CD14-positive monocyte (primary cell): ENCODE measurements around the gene ST3GAL5. TPM values are rescaled to one million over a fixed set of nuclear protein-coding genes. Genes with fewer than 3 reads are reported as not detected.

ENCODE experiments used
- DNase-seq, 3 donors: peaks; one replicate each; pipeline ENCODE4 v3.0.0-alpha.2; 2011 to 2022
- H2AFZ ChIP-seq: 2 replicates; pipeline ENCODE4 v1.6.0; 2012; ENCODE audit warnings: mild to moderate bottlenecking, low read depth, low read length, inconsistent platforms; ENCODE audit not compliant: insufficient read depth, poor library complexity, severe bottlenecking
- H3K27ac ChIP-seq, 2 donors: 1 replicate in 1 of 2; 2 replicates in 1 of 2; pipeline ENCODE4 v1.5.1; 2012 to 2013; ENCODE audit warnings: low read length in 2 of 2, control low read depth in 1 of 2, inconsistent platforms in 1 of 2, low read depth in 1 of 2, mild to moderate bottlenecking in 1 of 2
- H3K27me3 ChIP-seq, 2 donors: one replicate each; pipeline versions ENCODE4 v1.6.0 to v1.6.1; 2011 to 2013; ENCODE audit warnings: low read length in 2 of 2; ENCODE audit not compliant: control insufficient read depth in 2 of 2, insufficient read depth in 2 of 2
- H3K36me3 ChIP-seq, 2 donors: replicated peaks in 1 of 2; 1 replicate in 1 of 2; 2 replicates in 1 of 2; pipeline versions ENCODE4 v1.5.1 to v1.6.1; 2012 to 2013; ENCODE audit warnings: low read length in 2 of 2, control low read depth in 1 of 2, inconsistent platforms in 1 of 2, mild to moderate bottlenecking in 1 of 2; ENCODE audit not compliant: insufficient read depth in 2 of 2, control insufficient read depth in 1 of 2
- H3K4me1 ChIP-seq, 2 donors: 1 replicate in 1 of 2; 2 replicates in 1 of 2; pipeline versions ENCODE4 v1.5.1 to v1.6.1; 2012 to 2013; ENCODE audit warnings: low read length in 2 of 2, control low read depth in 1 of 2, inconsistent platforms in 1 of 2, mild to moderate bottlenecking in 1 of 2, moderate library complexity in 1 of 2; ENCODE audit not compliant: insufficient read depth in 2 of 2, control insufficient read depth in 1 of 2
- H3K4me2 ChIP-seq: replicated peaks from 2 replicates; pipeline ENCODE3; 2012; ENCODE audit warnings: low read length, moderate library complexity, mild to moderate bottlenecking; ENCODE audit not compliant: poor library complexity, severe bottlenecking; ENCODE audit errors: extremely low read depth
- H3K4me3 ChIP-seq, 3 experiments: fragments of 200-600 bp in 1 of 3; sonication (generic) in 1 of 3; replicated peaks in 1 of 3; 1 replicate in 2 of 3; 2 replicates in 1 of 3; pipeline ENCODE4 v1.5.1; 2011 to 2013; ENCODE audit warnings: low read length in 3 of 3, mild to moderate bottlenecking in 3 of 3, control low read depth in 2 of 3, low read depth in 2 of 3, inconsistent platforms in 1 of 3, moderate library complexity in 1 of 3
- H3K79me2 ChIP-seq: 2 replicates; pipeline ENCODE4 v1.6.0; 2012; ENCODE audit warnings: mild to moderate bottlenecking, control low read depth, inconsistent platforms, low read length, moderate library complexity; ENCODE audit not compliant: insufficient read depth
- H3K9ac ChIP-seq: 2 replicates; pipeline ENCODE4 v1.6.0; 2017; ENCODE audit warnings: low read length, mild to moderate bottlenecking; ENCODE audit not compliant: insufficient read depth, poor library complexity, severe bottlenecking
- H3K9me3 ChIP-seq, 2 donors: replicated peaks in 1 of 2; 1 replicate in 1 of 2; 2 replicates in 1 of 2; pipeline versions ENCODE4 v1.5.1 to v1.6.1; 2012 to 2013; ENCODE audit warnings: low read length in 2 of 2, control low read depth in 1 of 2; ENCODE audit not compliant: control insufficient read depth in 1 of 2, insufficient read depth in 1 of 2
- H4K20me1 ChIP-seq: 2 replicates; pipeline ENCODE4 v1.6.0; 2012; ENCODE audit warnings: mild to moderate bottlenecking, low read length, control low read depth, moderate library complexity; ENCODE audit not compliant: insufficient read depth
- H3K27ac Mint-ChIP-seq, 7 donors: one replicate each; pipeline ENCODE4 v1.8.0; 2020; ENCODE audit warnings: mild to moderate bottlenecking in 7 of 7, mixed read lengths in 7 of 7, moderate library complexity in 6 of 7, inconsistent platforms in 2 of 7
- H3K27me3 Mint-ChIP-seq, 3 donors: one replicate each; pipeline ENCODE4 v1.8.0; 2021 to 2022; ENCODE audit warnings: low read depth in 3 of 3, mild to moderate bottlenecking in 3 of 3, mixed read lengths in 3 of 3, moderate library complexity in 3 of 3, inconsistent platforms in 1 of 3
- H3K36me3 Mint-ChIP-seq, 2 donors: one replicate each; pipeline ENCODE4 v1.8.0; 2020; ENCODE audit warnings: mixed read lengths in 2 of 2, inconsistent platforms in 1 of 2, mild to moderate bottlenecking in 1 of 2
- H3K4me1 Mint-ChIP-seq: one replicate; pipeline ENCODE4 v1.8.0; 2020; ENCODE audit warnings: mild to moderate bottlenecking, mixed read lengths
- H3K4me3 Mint-ChIP-seq, 2 donors: one replicate each; pipeline ENCODE4 v1.8.0; 2020; ENCODE audit warnings: mild to moderate bottlenecking in 2 of 2, mixed read lengths in 2 of 2, moderate library complexity in 1 of 2
- H3K9me3 Mint-ChIP-seq, 7 donors: one replicate each; pipeline ENCODE4 v1.8.0; 2020 to 2022; ENCODE audit warnings: mixed read lengths in 7 of 7, mild to moderate bottlenecking in 6 of 7, moderate library complexity in 6 of 7, inconsistent platforms in 2 of 7
- CTCF ChIP-seq: fragments of 200-600 bp; IDR thresholded peaks from one replicate; pipeline ENCODE4 v1.8.0; 2022; ENCODE audit warnings: antibody characterized with exemption, mild to moderate bottlenecking
- WGBS: methylation state at CpG from one replicate; pipeline ENCODE4 v1.1.5; 2013; ENCODE audit warnings: missing lambda C conversion rate; ENCODE audit not compliant: insufficient coverage; 5-methylcytosine and 5-hydroxymethylcytosine counted together
- intact Hi-C, 2 donors: fragments of 100-400 bp; cut with micrococcal nuclease; formaldehyde crosslinking; loops; one replicate each; pipeline versions ENCODE4 v1.15.0 to v1.15.1; 2023
- polyA plus RNA-seq, 3 donors: library from polyadenylated mRNA; depleted of rRNA in 1 of 3; unstranded in 2 of 3; stranded (reverse) in 1 of 3; fragments of 300-500 nt in 2 of 3; fragments of >200 nt in 1 of 3; fragmentation: Illumina TruSeq in 2 of 3; gene quantifications; 1 replicate in 2 of 3; 2 replicates in 1 of 3; pipeline ENCODE4 v1.2.3, GENCODE V29; 2012 to 2021

ST3GAL5 gene
- polyA plus RNA-seq, 3 donors, result 14.0 to 51.2 (median 19.5) TPM

GRCh38 chr2:85826990-85827878 is 61.6 kb downstream of the ST3GAL5 start:
- no peaks in the 10 kb centered on the region for H3K9me3 ChIP-seq
- H4K20me1 ChIP-seq, result no peaks in the 10 kb centered on the region
- H3K27me3 Mint-ChIP-seq, result peaks cover 2 to 8% (median 3%) of the 10 kb centered on the region in 3 donors
- no peaks in the 10 kb centered on the region for H3K27me3 ChIP-seq
- intact Hi-C loops, result loop anchor here (1.0 to 2.0 kb wide), 2 partner anchors 252 kb away; no protein-coding TSS in a partner anchor
- WGBS, result 38% methylated on average over 19 of the region's 20 CpGs
- no peak overlapping the region for H3K9ac ChIP-seq
- H3K36me3 Mint-ChIP-seq, result no peaks in the 10 kb centered on the region
- H3K27ac ChIP-seq, result no peak overlapping the region
- DNase-seq, result peak; percentile 47 to 65 (median 64)
- H3K4me3 Mint-ChIP-seq, result peak overlapping the region; percentile 42 to 48
- peak overlapping the region; percentile 60 for H3K4me2 ChIP-seq
- peaks cover 12% of the 10 kb centered on the region for H3K4me1 Mint-ChIP-seq
- peaks cover 2 to 5% of the 10 kb centered on the region in 2 donors for H3K4me1 ChIP-seq
- peak overlapping the region in 1 of 7 donors; percentile 46 for H3K27ac Mint-ChIP-seq
- no peaks in the 10 kb centered on the region for H3K36me3 ChIP-seq
- H3K4me3 ChIP-seq, result peak overlapping the region in 1 of 3 experiments; percentile 42
- peak overlapping the region; percentile 76 for H2AFZ ChIP-seq
- H3K79me2 ChIP-seq, result no peaks in the 10 kb centered on the region
- TF ChIP-seq CTCF, result peak; percentile 92
- H3K9me3 Mint-ChIP-seq, result no peaks in the 10 kb centered on the region

GRCh38 chr2:85823951-85824350 is 64.8 kb downstream of the ST3GAL5 start:
- no peak for DNase-seq
- TF ChIP-seq CTCF, result no peak
- WGBS, result 82% methylated on average over 2 of the region's 2 CpGs

More at GRCh38 chr2:85823951-85824350, 64.8 kb downstream of the ST3GAL5 start:
- Histone ChIP-seq H3K27me3 (peaks cover 0 to 2% of the 10 kb centered on the region in 2 donors), H3K79me2 (no peaks in the 10 kb centered on the region), H3K9me3 (no peaks in the 10 kb centered on the region), H3K36me3 (no peaks in the 10 kb centered on the region), H3K27ac (no peak overlapping the region), H4K20me1 (no peaks in the 10 kb centered on the region), H3K9ac (no peak overlapping the region), H3K4me3 (no peak overlapping the region), H2AFZ (no peak overlapping the region), H3K4me2 (no peak overlapping the region), H3K4me1 (peaks cover 2 to 5% of the 10 kb centered on the region in 2 donors)
- no peaks in the 10 kb centered on the region for H3K9me3 Mint-ChIP-seq
- H3K27ac Mint-ChIP-seq, result peak overlapping the region in 2 of 7 donors; percentile 24 to 43
- H3K36me3 Mint-ChIP-seq, result no peaks in the 10 kb centered on the region
- H3K4me3 Mint-ChIP-seq, result no peak overlapping the region
- intact Hi-C loops, result no loop called here
- H3K4me1 Mint-ChIP-seq, result peaks cover 12% of the 10 kb centered on the region
- peaks cover 2 to 10% (median 7%) of the 10 kb centered on the region in 3 donors for H3K27me3 Mint-ChIP-seq
